NCI-H128 (cell line): Measurements from ENCODE around the gene AP3B1.
"Not testable (repeated sequence)": the region's sequence is repeated elsewhere in the genome, so short reads cannot be mapped to it uniquely, and the experiment has no call there.

Experiments
- DNase-seq: peaks from one replicate; lab custom pipeline; 2025; ENCODE audit not compliant: unreplicated experiment; lab: John Stamatoyannopoulos, UW

AP3B1 gene

DNA sequence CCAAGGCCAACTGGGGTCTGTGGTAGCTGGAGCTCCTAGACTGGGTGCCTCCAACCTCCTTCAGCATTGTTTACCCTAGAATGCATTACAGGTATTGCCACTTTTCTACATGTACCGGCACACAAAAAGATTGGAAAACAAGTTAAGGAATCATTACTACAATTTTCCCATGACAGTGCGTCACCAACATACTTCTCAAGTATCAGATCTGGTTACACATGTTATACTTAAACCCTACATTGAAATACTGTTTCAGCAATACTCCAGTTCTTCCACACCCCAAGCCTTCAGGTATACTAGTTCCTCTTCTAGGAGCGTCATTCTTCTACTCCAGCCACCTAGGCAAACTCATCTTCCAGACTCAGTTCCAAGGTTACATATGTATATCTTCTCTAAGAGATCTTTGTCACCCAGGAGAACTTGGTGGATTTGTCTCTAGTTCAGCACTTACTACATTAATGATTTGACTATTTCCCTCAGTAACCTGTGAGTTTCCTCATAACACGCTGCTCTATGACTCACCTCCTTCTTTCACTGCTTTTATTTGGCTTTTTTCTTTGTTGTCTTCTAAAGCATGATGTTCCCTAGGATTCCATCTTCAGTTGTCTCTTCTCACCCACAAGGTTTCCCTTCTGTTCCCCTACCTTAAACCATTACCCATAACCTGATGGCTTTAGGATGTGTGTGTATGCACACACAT is 217.0 kb downstream of the AP3B1 start:
- DNase-seq: no peak

- DNase-seq: no peak
Measured at GRCh38 chr5:78076351-78076750, 218.1 kb downstream of the AP3B1 start.

DNA sequence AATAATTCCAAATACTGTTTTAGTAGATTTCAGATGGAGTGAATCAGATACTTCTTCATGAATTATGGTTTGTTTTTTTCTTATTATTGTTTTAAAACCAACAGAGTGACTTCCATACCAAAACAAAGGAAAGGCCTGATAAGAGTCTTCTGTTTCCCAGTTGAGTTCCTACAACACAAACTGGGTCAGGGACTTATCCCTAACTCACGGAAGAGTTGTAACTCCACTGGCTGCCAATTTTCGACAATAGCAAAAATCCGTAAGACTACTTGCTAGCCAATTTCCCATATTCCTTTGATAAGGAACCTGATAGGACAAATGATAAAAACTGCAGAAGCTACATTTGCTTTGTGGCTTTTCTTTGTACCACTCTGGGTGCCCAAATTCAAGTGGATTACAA is 219.2 kb downstream of the AP3B1 start:
- no peak for DNase-seq

DNA sequence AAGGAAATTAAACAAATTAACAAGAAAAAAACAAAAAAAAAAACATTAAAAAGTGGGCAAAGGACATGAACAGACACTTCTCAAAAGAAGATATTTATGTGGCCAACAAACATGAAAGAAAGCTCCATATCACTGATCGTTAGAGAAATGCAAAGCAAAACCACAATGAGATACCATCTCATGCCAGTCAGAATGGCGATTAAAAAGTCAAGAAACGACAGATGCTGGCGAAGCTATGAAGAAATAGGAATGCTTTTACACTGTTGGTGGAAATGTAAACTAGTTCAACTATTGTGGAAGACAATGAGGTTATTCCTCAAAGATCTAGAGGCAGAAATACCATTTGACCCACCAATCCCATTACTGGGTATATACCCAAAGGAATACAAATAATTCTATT is 223.8 kb downstream of the AP3B1 start:
- not testable (repeated sequence) for DNase-seq

GRCh38 chr5:78067581-78067980 is 226.9 kb downstream of the AP3B1 start:
- DNase-seq: not testable (repeated sequence)

- DNase-seq: not testable (repeated sequence)
Measured at GRCh38 chr5:78066722-78067121, 227.8 kb downstream of the AP3B1 start.

DNA sequence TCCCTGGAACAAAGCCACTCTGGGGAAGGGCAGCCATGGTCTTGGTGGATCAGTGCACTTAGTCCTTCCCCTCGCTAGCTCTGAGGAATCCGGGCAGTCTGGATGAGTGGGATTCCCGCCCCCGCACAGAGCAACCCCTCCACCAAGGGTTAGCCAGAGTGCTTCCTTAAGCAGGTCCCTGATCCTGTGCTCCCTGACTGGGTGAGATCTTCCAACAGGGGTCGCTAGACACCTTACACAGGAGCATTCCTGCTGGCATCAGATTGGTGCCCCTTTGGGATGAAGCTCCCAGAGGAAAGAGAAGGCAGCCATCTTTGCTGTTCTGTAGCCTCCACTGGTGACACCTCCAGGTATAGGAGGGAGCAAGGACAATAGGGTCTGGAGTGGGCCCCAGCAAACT is 228.8 kb downstream of the AP3B1 start:
- DNase-seq: no peak

DNA sequence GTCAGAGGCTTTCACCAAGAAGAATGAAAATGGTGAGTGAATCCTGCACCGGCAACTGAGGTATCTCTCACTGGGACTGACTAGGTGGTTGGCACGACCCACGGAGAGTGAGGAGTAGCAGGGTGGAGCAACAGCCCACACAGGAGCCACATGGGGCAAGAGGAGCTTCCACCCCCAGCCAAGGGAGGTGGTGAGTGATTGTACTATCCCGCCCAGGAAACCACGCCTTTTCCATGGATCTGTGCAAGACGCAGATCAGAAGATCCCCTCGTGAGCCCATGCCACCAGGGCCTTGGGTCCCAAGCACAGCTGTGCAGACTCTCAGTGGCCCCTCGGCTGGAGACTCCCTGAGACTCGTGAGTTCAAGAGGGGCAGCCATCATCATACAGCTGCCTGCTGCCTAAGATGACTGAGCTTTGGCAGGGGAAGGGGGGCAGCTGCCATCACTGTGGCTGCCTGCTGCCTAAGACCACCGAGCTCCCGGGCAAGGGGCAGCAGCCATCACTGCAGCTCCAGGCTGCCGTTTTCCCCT is 229.5 kb downstream of the AP3B1 start:
- no peak for DNase-seq

- no peak for DNase-seq
Measured at GRCh38 chr5:78063495-78063894, 231.0 kb downstream of the AP3B1 start.

- no peak for DNase-seq
Measured at GRCh38 chr5:78062645-78063044, 231.9 kb downstream of the AP3B1 start.

DNA sequence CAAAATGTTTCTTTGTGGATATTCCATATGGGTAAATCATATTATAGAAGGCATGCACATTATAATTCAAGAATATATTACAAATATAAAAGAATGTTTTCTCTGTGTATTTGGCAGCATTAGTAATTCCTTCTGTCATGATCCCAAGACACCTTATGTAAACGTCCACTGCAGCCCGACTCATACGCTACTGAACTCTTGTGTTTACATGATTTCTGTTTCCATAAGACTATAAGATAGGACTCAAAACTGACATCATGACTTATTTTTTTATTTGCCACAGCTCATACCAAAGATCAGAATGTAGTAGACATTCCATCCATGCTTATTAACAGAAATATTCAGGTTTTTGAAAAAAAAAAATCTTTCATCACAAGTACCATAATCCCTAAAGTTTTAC is 234.1 kb downstream of the AP3B1 start:
- no peak for DNase-seq

- no peak for DNase-seq
Measured at GRCh38 chr5:78058625-78059024, 235.9 kb downstream of the AP3B1 start.

DNA sequence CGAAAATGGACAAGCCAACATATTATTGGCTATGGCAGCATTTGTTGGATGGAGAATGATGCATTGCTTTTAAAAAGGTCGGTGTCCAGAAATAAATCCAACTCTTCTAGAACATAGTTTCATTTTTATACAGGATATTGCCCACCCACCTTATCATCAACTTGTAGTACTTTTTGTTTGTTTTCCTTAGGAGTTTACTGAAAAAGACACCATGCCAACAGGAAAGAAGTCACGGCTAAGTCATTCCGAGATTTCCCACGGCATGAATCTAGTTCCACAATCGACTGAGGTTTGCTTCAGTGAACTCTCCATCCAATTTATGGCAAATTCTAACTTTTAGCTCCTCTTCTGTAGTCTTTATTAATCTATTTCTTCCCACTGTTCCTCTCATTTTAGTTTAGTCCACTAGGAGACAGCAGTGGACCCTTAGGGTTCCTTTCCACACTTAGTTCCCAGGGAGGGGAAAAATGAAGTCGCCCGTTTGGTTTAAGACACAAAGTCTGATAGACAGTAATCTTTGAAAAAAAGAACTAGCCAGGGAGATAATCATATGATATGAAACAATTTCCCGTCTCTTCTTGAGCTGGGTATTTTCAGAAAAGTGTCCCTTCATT is 237.5 kb downstream of the AP3B1 start:
- DNase-seq: no peak

GRCh38 chr5:78056053-78056452 is 238.4 kb downstream of the AP3B1 start:
- DNase-seq: no peak

DNA sequence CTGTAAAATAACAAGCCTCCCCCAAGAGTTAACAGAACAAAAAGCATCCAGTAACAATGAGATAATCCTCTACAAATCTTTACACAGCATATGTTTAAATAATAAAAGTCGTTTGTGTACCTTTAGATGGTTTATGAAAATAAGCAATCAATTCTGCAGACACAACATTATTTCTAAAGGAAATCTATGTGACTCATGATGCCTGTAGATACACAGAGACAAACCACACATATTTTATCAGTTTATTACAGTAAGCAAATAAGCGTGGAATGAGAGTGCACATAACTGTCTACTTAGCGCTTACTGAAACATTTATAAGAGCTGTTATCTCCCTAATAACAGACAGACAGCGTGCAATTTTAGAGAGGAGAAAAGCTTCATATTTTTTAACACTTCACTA is 243.6 kb downstream of the AP3B1 start:
- DNase-seq: no peak

DNA sequence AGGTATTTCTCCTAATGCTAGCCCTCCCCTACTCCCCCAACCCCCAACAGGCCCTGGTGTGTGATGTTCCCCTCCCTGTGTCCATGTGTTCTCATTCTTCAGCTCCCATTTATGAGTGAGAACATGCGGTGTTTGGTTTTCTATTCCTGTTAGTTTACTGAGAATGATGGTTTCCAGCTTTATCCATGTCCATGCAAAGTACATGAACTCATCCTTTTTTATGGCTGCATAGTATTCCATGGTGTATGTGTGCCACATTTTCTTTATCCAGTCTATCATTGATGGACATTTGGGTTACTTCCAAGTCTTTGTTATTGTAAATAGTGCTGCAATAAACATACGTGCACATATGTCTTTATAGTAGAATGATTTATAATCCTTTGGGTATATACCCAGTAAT is 247.7 kb downstream of the AP3B1 start:
- not testable (repeated sequence) for DNase-seq

DNA sequence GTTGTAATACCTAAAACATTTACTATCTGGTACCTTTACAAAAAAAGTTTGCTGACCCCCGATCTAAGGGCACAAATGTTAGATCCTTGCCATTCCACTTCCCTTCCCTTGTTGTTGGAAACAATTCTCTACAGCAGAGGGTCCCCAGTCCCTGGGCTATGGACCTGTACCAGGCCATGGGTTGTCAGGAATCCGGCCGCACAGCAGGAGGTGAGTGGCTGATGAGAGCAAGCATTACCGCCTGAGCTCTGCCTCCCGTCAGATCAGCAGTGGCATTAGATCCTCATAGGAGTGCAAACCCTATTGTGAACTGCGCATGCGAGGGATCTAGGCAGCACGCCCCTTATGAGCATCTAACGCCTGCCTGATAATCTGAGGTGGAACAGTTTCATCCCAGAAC is 248.5 kb downstream of the AP3B1 start:
- no peak for DNase-seq

DNA sequence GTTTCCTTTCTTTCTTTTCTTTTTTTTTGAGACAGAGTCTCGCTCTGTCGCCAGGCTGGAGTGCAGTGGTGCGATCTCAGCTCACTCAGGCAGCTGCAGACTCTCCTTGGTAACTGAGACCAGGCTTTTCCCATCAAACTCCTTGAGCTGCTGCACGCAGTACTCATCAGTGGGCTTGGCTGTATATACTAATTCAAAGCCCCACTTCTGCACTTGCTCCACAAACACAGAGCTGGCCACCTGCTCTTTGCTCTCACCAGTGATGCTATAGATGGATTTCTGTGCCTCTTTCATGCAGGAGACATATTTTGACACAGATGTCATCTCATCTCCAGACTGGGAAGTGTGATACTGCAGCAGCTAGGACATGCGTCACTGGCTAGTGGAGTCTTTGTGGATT is 252.7 kb downstream of the AP3B1 start:
- DNase-seq: no peak

GRCh38 chr5:78025540-78025939 is 269.0 kb downstream of the AP3B1 start:
- no peak for DNase-seq

DNA sequence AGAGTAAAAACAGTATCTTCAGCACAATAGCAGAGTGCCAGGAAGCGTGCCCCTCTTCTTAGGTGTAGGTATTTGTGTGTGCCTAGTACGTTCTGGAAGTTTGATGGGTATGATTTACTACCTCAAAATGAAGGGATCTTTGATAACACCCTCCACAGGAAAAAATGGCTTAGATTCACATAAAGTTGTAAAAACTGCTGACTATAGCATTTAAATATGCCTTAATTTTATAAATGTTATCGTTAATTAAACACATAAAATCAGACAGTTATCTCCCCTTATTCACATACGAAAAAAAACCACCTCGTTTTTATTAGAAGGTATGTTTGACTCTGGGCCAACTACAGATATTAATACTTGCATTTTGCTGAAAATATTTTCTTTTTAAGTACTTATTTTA is 274.8 kb downstream of the AP3B1 start:
- no peak for DNase-seq

DNA sequence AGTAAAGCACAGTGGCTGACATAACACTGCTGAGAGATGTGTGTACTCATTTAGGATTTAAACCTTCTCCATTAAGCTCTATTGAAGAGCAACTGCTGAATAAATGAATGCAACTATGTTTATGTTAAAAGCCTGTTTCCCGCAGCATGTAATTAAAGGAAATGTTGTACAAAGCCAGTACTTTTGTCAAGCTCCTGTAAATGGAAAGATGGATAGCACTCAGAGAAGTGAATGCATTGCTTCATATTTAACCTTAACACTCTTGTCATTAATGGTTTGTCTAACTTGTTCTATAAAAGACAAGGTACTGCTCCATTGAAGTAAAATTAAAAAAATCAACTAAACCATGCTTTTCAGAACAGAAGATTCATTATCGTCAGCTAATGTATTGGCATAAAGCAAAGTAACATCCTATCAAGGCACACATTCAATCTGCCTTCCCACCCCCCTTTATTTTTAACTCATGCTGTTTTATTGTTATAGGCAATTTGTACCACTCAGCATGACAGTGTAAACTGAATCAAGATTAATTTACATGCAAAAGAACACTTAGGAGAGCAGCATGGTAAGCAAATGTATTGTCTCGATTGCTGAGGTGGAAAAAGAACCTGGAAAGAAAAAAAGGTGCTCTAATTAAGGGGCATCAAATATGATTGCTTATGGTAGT is 277.5 kb downstream of the AP3B1 start:
- peak; percentile 85 for DNase-seq

DNA sequence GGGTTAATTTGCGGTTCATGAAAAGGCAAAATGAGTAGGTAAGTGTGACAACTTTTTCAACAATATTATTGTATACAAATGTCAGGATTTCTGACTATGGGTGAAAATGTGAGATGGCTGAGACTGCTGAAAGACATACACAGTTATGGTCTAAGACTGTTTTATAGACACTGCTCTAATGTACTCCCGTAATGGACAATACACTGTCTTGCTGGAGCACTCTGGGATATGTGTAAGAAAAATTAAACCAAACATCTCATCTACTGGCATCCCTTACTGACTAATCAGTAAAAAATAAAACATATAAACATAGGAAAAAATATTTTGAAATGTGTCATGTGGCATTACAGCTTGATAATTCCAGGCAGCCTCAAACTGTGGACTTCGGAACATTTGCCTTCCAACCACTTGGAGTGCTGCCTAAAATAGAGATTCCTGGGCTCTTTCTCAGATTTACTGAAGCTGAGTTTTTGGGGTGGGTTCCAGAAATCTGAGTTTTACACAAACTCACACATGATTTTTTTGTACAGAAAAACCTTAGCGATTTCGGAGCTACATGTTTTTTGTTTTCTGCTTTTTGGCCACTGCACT is 284.5 kb downstream of the AP3B1 start:
- no peak for DNase-seq
